ENCODE measurements around the gene NEK5.

NEK5 gene

GRCh38 chr13:51993713-51994112, 135.2 kb downstream of the NEK5 start:
- no peak overlapping the region for H3K4me3 ChIP-seq (replicated peaks in 1 of 2; ENCODE audit: low read depth in 2 of 2, low read length in 2 of 2)
- no peak for TF ChIP-seq CTCF (IDR thresholded peaks at IDR 0.05; ENCODE audit: low read depth, low read length)
- no peak for DNase-seq (ENCODE audit: low read depth in 2 of 2)

- no peak for TF ChIP-seq CTCF (IDR thresholded peaks at IDR 0.05; ENCODE audit: low read depth, low read length)
- no peak overlapping the region for H3K4me3 ChIP-seq (replicated peaks in 1 of 2; ENCODE audit: low read depth in 2 of 2, low read length in 2 of 2)
- no peak for DNase-seq (ENCODE audit: low read depth in 2 of 2)
These were observed 139.8 kb downstream of the NEK5 start for GRCh38 chr13:51988988-51989618.
